HG02970 (cell line): ENCODE results near the gene RNF115.
"Not testable (repeated sequence)": the region's sequence is repeated elsewhere in the genome, so short reads cannot be mapped to it uniquely, and the experiment has no call there.

Source experiments
- ATAC-seq: cut with Tn5 transposase; IDR thresholded peaks from one replicate; pipeline ENCODE4 v1.9.1; 2021; ENCODE audit warnings: mild to moderate bottlenecking, moderate library complexity, moderate number of reproducible peaks; ENCODE audit not compliant: unreplicated experiment, low FRiP score

The RNF115 gene

DNA sequence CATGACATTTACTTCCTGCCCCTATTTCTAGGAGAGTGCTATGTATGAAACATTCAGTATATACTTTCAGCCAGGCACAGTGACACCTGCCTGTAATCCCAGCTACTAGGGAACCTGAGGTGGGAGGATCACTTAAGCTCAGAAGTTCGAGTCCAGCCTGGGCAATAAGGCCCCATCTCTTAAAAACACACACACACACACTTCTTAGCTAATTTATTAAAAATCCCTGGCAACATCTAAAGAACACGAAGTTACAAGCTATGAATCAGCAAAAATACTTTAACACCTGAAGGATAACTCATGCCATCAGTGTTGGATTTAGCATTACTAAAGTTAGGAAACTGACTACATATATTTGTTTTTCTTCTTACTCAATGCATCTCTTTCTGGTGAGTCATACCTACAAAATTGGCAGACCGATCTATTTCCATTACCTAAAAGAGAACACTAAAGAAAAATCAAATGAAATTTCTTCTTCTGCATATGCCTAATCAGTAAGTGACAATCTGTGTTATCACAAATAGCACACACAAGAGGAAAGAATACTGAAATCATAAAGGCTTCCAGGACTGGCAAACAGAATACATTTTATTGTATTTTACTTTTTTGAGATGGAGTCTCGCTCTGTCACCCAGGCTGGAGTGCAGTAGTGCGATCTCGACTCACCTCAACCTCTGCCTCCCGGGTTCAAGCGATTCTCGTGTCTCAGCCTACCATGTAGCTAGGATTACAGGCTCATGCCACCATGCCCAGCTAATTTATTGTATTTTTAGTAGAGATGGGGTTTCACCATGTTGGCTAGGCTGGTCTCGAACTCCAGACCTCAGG is 41.4 kb downstream of the RNF115 start:
- ATAC-seq: no peak

DNA sequence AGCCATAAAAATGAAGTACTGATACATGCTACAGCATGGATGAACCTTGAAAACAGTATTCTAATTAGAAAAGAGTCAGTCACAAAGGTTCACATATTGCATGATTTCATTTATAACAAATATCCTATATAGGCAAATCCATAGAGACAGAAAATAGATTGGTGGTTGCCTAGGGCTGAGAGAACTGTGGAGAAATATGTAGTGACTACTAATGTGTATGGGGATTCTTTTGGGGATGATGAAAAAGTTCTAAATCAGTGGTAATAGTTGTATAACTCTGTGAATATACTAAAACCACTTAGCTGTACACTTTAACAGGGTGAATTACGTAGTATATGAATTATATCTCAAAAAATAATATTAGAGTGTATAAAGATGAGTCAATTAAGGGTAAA is 45.8 kb downstream of the RNF115 start:
- ATAC-seq: no peak

DNA sequence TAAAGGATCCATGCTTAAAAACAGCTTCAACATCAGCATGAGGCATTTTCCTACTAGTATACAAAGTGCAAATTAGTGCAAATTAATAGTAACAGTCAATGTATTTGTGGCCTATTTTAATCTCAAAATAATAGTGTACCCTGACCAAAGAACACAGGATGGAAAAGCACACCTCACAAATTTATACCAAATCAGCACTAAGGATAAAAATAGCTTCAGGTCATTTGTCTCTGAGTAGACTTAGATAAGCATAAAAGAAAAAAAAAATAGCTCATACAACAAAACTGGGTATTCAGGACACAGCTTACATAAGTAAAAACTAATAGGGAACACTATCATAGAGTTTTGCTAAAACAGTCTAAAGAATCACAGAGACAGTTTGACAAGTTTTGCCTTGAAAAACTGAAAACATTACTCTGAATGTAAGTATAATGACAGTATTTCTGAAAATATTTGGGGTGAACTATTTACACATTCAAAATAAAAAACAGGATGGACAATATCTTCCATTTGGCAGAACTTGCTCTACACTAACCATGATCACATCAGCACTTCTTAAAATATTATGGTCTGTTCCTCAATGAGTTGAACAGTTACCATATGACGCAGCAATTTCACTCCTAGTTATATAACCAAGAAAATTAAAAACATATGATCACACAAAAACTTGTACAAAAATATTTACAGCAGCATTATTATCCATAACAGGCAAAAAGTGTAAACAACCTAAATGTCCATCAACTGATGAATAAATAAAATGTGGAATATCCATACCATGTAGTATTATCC is 46.3 kb downstream of the RNF115 start:
- no peak for ATAC-seq

DNA sequence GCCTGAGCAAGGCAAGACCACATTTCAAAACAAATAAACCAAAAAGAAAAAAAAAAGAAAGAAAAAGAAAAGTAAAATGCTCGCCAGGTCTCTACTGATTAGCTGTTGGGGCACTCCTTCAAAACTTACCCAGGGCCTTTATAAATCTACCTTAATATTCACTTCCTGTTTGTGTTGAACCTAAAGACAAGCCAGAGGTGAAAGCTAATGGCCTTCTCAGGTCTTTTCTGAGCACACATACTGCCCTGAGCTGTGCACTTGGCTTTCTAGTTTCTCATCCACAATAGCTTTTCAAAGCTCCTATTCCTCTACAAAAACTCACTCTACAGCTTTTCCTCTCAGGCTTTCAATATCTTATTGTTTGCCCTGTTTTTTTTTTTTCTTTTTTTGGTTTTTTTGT is 50.5 kb downstream of the RNF115 start:
- no peak for ATAC-seq

DNA sequence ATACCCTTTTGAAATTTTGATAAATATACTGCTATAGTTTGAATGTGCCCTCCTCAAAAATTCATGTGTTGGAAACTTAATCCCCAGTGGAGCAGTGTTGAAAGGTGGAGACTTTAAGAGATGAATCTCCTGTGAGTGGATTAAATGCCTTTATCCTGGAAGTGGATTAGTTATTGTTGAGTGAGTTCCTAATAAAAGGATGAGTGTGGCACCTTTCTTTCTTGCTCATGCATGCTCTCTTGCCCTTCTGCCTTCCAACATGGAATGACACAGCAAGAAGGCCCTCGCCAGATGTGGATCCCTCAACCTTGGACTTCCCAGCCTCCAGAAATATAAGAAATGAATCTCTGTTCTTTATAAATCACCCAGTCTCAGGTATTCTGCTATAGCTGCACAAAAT is 52.8 kb downstream of the RNF115 start:
- ATAC-seq: no peak

DNA sequence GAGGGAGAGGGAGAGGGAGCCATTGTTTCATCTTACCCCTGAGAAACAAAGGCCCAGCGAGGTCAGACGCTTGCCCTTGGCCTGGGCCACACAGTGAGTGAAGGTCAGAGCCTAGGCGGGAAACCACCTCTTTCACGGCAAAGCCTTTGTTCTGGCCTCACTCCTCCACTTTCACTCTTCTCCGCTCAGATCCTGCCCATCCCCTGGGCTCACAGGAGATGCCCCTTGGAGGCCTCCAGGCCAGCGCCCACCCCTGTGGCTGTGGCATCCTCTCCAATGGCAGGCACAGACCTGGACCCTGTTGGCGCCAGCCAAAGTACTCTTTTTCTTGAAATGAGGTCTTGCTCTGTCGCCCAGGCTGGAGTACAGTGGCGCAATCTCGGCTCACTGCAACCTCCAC is 55.9 kb downstream of the RNF115 start:
- not testable (repeated sequence) for ATAC-seq

DNA sequence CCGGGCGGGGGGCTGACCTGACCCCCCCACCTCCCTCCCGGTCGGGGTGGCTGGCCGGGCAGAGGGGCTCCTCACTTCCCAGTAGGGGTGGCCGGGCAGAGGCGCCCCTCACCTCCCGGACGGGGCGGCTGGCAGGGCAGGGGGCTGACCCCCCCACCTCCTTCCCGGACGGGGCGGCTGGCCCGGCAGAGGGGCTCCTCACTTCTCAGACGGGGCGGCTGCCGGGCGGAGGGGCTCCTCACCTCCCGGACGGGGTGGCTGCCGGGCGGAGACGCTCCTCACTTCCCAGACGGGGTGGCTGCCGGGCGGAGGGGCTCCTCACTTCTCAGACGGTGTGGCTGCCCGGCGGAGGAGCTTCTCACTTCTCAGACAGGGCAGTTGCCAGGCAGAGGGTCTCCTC is 57.0 kb downstream of the RNF115 start:
- not testable (repeated sequence) for ATAC-seq

DNA sequence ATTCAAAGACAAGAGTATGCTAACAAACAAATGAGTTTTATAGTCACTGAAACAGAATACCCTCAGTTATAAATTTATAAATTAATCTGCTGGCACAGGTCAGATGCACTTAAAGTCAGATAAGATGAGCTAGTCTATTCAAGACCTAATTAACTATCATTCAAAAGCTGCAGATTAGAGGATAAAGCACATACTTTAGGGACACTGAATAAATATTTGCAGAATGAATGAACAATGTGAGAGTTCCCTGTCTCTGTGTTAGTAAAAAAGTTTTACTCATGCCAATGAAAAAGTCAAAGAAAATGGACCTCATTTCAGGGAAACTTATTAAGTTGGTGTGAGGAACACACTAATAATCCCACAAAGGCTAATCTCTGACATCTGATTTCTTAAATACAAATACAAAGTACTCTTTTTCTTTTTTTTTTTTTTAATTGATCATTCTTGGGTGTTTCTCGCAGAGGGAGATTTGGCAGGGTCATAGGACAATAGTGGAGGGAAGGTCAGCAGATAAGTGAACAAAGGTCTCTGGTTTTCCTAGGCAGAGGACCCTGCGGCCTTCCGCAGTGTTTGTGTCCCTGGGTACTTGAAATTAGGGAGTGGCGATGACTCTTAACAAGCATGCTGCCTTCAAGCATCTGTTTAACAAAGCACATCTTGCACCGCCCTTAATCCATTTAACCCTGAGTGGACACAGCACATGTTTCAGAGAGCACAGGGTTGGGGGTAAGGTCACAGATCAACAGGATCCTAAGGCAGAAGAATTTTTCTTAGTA is 58.1 kb downstream of the RNF115 start:
- not testable (repeated sequence) for ATAC-seq

DNA sequence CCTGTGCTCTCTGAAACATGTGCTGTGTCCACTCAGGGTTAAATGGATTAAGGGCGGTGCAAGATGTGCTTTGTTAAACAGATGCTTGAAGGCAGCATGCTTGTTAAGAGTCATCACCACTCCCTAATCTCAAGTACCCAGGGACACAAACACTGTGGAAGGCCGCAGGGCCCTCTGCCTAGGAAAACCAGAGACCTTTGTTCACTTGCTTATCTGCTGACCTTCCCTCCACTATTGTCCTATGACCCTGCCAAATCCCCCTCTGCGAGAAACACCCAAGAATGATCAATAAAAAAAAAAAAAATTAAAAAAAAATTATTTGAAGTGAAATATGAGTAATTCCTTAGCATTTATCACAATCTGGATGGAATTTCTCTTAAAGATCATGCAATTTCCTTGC is 58.8 kb downstream of the RNF115 start:
- ATAC-seq: not testable (repeated sequence)

DNA sequence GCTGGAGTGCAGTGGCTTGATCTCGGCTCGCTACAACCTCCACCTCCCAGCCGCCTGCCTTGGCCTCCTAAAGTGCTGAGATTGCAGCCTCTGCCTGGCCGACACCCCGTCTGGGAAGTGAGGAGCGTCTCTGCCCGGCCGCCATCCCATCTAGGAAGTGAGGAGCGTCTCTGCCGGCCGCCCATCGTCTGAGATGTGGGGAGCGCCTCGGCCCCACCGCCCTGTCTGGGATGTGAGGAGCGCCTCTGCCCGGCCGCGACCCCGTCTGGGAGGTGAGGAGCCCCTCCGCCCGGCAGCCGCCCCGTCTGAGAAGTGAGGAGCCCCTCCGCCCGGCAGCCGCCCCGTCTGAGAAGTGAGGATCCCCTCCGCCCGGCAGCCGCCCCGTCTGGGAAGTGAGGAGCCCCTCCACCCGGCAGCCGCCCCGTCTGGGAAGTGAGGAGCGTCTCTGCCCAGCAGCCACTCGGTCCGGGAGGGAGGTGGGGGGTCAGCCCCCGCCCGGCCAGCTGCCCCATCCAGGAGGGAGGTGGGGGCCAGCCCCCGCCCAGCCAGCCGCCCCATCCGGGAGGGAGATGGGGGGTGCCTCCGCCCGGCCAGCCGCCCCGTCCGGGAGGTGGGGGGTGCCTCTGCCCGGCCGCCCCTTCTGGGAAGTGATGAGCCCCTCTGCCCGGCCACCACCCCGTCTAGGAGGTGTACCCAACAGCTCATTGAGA is 59.5 kb downstream of the RNF115 start:
- ATAC-seq: not testable (repeated sequence)

DNA sequence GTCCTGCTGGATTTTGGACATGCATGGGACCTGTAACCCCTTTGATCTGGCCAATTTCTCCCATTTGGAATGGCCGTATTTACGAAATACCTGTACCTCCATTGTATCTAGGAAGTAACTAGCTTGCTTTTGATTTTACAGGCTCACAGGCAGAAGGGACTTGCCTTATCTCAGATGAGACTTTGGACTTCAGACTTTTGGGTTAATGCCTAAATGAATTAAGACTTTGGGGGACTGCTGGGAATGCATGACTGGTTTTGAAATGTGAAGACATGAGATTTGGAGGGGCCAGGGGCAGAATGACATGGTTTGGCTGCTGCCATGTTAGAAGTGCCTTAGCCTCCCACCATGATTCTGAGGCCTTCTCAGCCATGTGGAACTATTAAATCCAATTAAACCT is 61.9 kb downstream of the RNF115 start:
- ATAC-seq: not testable (repeated sequence)

DNA sequence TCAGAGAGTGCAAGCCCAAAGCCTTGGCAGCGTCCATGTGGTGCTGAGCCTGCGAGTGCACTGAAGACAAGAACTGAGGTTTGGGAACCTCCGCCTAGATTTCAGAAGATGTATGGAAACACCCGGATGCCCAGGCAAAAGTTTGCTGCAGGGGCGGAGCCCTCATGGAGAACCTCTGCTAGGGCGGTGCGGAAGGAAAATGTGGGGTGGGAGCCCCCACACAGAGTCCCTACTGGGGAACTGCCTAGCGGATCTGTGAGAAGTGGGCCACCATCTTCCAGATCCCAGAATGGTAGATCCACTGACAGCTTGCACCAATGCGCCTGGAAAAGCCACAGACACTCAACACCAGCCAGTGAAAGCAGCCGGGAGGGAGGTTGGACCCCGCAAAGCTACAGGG is 62.4 kb downstream of the RNF115 start:
- ATAC-seq: not testable (repeated sequence)

DNA sequence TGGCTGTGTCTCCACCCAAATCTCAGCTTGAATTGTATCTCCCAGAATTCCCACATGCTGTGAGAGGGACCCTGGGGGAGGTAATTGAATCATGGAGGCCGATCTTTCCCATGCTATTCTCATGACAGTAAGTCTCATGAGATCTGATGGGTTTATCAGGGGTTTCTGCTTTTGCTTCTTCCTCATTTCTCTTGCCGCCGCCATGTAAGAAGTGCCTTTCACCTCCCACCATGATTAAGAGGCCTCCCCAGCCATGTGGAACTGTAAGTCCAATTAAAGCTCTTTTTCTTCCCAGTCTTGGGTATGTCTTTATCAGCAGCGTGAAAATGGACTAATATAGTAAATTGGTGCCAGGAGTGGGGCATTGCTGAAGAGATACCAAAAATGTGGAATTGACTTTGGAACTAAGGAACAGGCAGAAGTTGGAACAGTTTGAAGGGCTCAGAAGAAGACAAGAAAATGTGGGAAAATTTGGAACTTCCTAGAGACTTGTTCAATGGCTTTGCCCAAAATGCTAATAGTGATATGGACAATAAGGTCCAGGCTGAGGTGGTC is 63.4 kb downstream of the RNF115 start:
- not testable (repeated sequence) for ATAC-seq

DNA sequence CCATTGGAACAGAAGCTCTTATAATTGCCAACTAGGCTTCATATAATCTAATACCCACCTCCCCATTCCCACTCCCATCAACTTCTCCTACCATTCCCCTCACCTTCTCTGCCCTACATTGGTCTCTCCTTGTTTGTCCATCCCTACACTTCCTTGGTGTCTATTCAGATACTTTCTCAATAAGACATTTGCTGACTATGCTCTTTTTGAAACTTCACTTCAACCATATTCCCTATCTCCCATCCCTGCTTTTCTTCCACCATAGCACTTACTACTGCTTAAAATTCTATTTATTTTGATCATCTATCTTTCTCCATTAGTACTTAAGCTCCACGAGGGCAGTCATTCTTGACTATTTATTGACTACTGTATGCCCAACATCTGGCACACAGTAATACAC is 64.2 kb downstream of the RNF115 start:
- ATAC-seq: no peak

DNA sequence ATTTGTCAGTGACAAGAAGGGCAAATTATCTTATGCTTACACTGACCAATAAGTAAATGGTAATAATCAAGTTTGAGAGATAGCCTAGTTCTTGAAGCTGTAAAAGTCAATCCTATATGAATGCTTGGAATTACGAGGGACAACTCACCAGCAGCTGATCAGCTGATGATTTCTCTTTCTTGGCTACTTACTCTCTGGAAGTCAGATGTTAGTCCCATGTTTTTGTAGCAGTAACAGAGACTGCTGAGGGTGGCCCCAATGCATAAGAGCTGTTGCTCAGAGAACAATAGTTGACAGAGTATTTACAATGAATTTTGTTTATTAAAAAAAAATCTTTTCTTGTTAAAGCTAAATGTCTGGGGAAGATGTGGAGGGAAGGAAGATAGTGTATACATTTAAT is 65.3 kb downstream of the RNF115 start:
- ATAC-seq: no peak

DNA sequence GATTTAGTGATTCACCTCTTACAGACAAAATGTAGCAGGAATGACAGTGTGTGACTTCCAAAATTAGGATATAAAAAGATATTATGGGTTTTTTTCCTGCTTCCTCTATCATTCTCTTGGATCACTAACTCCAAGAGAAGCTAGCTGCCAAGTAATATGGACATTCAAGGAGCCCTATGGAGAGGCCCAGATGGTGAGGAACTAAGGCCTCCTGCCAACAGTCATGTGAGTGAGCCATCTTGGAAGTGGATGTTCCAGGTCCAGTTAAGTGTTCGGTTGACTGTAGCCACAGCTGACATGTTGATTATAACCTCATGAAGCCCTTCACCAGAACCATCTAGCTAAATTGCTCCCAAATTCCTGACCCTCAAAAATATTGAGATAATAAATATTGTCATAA is 65.8 kb downstream of the RNF115 start:
- no peak for ATAC-seq

DNA sequence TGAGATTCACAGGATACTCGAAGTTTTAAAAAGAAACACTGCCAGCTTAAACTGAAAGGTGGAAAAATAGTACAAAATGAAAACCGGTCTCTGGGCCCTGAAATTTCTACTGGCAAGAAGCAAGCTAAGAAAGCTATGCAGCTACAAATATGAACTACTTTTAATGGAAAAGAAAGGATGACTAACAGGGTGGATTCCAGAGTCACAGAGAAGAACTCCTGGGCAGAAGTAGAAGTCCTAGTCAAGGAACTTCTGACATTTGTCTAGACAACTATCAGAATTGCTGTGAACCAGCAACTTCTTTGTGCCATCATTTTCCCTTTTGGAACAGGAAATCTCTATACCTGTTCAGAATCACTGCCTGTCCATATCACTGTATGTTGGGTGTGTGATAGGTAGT is 66.5 kb downstream of the RNF115 start:
- ATAC-seq: no peak

DNA sequence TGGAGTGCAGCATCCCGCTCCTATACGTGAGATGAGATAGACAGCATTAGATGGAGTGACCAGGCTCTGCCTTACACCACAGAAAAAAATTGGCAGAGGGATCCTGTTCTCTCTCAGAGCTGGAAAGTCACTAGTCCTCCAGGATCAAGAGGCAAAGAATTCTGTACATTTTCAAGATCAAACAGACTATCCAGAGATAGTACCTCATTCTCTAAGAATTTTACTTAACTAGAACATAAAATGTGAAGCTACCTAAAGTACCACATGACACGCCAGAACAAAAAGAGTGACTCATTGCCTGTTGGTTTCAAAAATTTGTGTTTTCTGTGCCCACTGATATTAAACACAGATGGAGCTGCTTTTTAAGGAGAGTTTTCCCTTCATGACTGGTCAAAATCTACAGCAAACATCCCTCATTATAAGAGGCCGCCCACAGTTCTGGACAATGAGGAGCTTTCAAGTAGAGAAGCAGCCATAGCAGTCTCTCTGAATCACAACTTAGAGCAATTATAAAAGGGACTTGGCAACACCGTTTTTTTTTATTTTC is 72.3 kb downstream of the RNF115 start:
- ATAC-seq: no peak

DNA sequence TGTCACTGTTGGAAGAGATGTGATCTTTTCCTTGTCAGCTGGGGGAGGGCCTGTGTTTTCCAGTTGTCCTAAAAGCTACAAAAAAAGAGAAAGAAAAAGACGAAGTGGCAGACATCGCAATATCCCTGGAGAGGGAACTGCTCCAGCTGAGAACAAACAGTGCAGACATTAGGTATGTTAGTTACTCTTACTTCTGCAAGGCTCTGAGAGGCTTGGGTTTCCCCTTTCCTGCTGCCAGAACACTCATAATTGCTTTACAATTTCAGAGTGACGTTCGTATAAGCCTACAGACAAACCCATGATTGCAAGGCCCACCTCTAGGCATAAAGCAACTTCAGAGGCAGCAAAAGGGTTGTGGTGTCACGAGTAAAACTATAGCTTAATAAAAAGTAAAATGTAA is 73.5 kb downstream of the RNF115 start:
- ATAC-seq: no peak
